Loucy (cell line): ENCODE data around the gene BTC.

Source experiments
- EZH2phosphoT487 ChIP-seq: fragments of 200-600 bp; IDR thresholded peaks from 2 replicates; pipeline ENCODE4 v1.6.1; 2018; ENCODE audit warnings: antibody characterized with exemption, mild to moderate bottlenecking, moderate library complexity, borderline replicate concordance
- TF ChIP-seq, protein P1 (sequence below): fragments of 200-600 bp; sonication (generic); conservative IDR thresholded peaks from 2 replicates; pipeline ENCODE4 v1.5.1; 2014; ENCODE audit warnings: mild to moderate bottlenecking, antibody characterized with exemption, low read length

DNA sequence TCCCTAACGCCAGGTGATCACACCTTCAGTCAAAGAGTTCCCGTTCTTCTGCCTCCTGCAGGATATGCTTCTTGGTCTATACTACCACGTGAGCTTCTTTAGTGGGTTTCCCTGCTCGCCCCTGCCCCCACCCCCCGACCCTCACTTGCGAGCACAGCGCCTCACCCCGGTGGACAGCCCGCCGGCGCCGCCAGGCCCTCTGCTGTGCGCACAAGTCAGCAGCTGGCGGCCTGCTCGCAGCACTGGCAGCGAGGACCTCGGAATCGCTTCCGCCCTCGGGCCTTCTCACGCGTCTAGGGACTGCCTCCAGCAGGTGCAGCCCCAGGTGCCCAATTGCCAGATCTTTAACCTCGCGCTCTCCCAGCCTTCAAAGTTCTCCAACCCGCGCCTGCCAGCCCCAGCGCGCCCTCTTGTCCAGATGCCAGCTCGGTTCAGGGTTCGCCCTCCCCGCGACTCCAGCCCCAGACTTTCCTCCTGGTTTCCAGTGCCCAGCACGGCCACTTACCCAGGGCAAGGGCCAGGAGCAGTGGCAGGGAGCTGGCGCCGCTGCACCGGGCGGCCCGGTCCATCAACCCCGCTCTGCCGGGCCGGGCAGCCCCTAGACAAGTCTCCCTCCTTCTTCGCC, 454 bp downstream of the BTC start:
- TF ChIP-seq, protein P1, sequence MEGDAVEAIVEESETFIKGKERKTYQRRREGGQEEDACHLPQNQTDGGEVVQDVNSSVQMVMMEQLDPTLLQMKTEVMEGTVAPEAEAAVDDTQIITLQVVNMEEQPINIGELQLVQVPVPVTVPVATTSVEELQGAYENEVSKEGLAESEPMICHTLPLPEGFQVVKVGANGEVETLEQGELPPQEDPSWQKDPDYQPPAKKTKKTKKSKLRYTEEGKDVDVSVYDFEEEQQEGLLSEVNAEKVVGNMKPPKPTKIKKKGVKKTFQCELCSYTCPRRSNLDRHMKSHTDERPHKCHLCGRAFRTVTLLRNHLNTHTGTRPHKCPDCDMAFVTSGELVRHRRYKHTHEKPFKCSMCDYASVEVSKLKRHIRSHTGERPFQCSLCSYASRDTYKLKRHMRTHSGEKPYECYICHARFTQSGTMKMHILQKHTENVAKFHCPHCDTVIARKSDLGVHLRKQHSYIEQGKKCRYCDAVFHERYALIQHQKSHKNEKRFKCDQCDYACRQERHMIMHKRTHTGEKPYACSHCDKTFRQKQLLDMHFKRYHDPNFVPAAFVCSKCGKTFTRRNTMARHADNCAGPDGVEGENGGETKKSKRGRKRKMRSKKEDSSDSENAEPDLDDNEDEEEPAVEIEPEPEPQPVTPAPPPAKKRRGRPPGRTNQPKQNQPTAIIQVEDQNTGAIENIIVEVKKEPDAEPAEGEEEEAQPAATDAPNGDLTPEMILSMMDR, result no peak
- no peak for TF ChIP-seq EZH2phosphoT487
